ENCODE results near the gene PCSK4. TPM values are rescaled to one million over a fixed set of nuclear protein-coding genes. Genes with fewer than 3 reads are reported as not detected.
"Not testable (repeated sequence)": the region's sequence is repeated elsewhere in the genome, so short reads cannot be mapped to it uniquely, and the experiment has no call there.

Gene PCSK4
- total and polyA plus RNA-seq, 9 donors = 0.83 to 9.4 (median 1.9) TPM; not detected in 1

DNA sequence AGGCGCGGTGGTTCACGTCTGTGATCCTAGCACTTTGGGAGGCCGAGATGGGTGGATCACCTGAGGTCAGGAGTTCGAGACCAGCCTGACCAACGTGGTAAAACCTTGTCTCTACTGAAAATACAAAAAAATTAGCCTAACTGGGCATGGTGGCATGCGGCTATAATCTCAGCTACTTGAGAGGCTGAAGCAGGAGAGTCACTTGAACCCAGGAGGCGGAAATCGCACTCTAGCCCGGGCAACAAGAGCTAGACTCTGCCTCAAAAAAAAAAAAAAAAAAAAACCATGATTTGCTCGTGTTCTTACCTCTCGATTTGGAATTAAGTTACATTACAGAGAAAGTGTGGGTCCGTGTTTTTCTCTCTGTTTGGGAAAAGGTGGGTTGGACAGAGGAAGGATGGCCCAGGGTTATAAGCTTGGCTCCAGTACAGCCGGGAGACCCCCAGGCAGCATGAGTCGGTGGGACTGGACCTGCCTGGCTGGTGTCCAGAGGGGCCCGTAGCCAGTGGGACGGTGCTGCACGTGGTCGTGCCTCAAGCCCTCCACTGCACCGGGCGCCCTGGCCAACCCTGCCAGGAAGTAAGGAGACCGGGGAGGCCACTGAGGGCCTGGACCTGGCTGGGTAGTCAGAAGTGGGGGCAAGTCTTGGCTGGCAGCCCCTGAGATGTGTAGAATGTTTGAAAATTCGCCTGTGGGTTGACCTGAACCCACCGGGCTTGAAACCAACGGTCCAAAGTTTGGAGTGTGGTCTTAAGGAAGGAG lies 48.3 kb downstream of the PCSK4 start:
- no peak for TF ChIP-seq CTCF (IDR thresholded peaks at IDR 0.05)
- no peak for TF ChIP-seq EP300 (IDR thresholded peaks at IDR 0.05)
- TF ChIP-seq POLR2A (IDR thresholded peaks at IDR 0.05) = no peak
- no peaks in the 10 kb centered on the region for H3K36me3 ChIP-seq
- 72 to 78% (median 76%) methylated on average over 25 of the region's 25 CpGs for WGBS, 3 donors
- intact Hi-C loops (cut with DNase I) = loop anchor here in 2 of 4 donors (10.0 kb wide), 2 partner anchors 127 to 157 kb away; partner anchors contain the start of gene EFNA2 (in 2 of the 2)
- no peaks in the 10 kb centered on the region for H3K27me3 ChIP-seq
- peaks cover 11% of the 10 kb centered on the region for H3K4me1 ChIP-seq (ENCODE audit: insufficient read depth)
- H3K4me3 ChIP-seq = no peak overlapping the region
- H3K9me3 ChIP-seq = no peaks in the 10 kb centered on the region
- H3K27ac ChIP-seq = no peak overlapping the region
- peak in 1 of 5 donors; percentile 45 for DNase-seq

DNA sequence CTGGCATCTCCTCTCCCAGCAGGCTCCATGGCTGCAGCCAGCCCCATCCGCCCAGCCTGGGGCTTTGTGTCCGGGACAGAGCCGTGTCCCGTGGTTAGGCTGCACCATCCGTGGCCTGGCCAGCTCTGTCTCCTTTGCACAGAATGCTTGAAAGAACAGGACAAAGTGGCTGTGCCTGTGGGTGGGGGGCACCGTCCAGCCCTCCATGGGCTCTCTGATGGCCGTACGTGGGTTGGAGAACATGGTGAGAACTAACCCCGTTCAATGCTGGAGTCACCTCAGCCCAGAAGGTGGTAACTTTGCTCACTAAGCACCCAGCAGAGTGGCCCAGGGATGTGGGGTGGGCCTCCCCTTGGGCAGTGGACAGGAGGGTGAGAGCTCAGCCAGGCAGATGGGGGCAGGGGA lies 49.1 kb downstream of the PCSK4 start:
- WGBS, 3 donors = 79 to 86% (median 85%) methylated on average over 9 of the region's 9 CpGs
- TF ChIP-seq EP300 (IDR thresholded peaks at IDR 0.05) (no peak), POLR2A (IDR thresholded peaks at IDR 0.05) (no peak), CTCF (IDR thresholded peaks at IDR 0.05) (no peak)
- intact Hi-C loops (cut with DNase I) = loop anchor here in 2 of 4 donors (10.0 kb wide), 2 partner anchors 126 to 156 kb away; partner anchors contain the start of gene EFNA2 (in 2 of the 2)
- DNase-seq = peak in 1 of 5 donors; percentile 33
- H3K4me3 ChIP-seq = no peak overlapping the region
- H3K27me3 ChIP-seq = no peaks in the 10 kb centered on the region
- H3K9me3 ChIP-seq = no peaks in the 10 kb centered on the region
- H3K36me3 ChIP-seq = no peaks in the 10 kb centered on the region
- peaks cover 11% of the 10 kb centered on the region for H3K4me1 ChIP-seq (ENCODE audit: insufficient read depth)
- no peak overlapping the region for H3K27ac ChIP-seq

DNA sequence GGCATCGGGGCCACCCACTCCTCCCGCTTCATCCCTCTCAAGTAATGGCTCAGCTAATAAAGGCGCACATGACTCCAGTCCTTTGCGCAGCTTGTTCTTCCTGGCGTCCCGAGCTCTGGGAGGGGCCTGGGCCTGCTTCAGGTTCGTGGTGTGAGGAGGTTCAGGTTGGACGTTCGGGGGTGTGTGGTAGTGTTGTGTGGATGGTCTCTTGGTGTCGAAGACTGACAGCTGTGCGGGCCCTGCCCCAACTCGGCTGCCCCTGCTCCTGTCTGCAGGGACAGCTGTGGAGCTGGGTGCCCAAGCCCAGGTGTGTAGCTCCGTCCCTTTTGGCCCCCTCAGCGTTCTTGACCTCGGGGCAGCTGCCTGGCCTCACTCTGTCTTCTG lies 49.7 kb downstream of the PCSK4 start:
- intact Hi-C loops (cut with DNase I) = loop anchor here in 2 of 4 donors (10.0 kb wide), 2 partner anchors 126 to 156 kb away; partner anchors contain the start of gene EFNA2 (in 2 of the 2)
- peaks cover 11% of the 10 kb centered on the region for H3K4me1 ChIP-seq (ENCODE audit: insufficient read depth)
- no peak for TF ChIP-seq EP300 (IDR thresholded peaks at IDR 0.05)
- TF ChIP-seq POLR2A (IDR thresholded peaks at IDR 0.05) = no peak
- TF ChIP-seq CTCF (IDR thresholded peaks at IDR 0.05) = no peak
- DNase-seq = peak in 1 of 5 donors; percentile 34
- no peak overlapping the region for H3K27ac ChIP-seq
- H3K36me3 ChIP-seq = no peaks in the 10 kb centered on the region
- H3K4me3 ChIP-seq = no peak overlapping the region
- H3K27me3 ChIP-seq = no peaks in the 10 kb centered on the region
- 77 to 82% (median 80%) methylated on average over 15 of the region's 15 CpGs for WGBS, 3 donors
- no peaks in the 10 kb centered on the region for H3K9me3 ChIP-seq

DNA sequence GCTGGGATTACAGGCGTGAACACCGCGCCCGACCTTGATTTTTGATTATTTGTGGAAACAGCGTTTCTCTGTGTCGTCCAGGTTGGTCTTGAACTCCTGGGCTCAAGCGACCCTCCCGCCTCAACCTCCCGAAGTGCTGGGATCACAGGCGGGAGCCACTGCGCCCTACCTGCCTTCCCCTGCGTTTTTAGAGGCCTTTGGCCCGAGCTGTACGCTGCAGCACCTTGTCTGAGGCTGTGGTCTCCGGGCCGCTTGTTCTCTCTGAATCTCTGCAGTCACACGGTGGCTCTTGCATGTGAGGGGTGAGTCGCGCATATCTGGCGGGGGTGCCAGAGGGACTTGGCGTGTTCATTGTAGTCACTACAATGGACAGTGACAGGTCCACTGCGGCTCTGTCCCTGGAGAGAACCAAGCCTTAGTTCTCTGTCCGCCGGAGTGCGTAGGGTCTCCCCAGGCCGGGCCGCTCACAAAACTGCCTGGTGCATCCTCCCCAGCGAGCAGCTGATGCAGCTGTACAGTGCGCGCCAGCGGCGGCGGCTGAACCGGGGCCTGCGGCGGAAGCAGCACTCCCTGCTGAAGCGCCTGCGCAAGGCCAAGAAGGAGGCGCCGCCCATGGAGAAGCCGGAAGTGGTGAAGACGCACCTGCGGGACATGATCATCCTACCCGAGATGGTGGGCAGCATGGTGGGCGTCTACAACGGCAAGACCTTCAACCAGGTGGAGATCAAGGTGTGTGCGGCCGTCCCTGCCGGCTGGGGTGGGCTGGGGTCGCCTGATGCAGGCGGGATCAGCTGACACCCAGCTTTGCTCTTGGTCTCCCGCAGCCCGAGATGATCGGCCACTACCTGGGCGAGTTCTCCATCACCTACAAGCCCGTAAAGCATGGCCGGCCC lies 50.4 kb downstream of the PCSK4 start:
- not testable (repeated sequence) for H3K27ac ChIP-seq; H3K9me3 ChIP-seq; H3K36me3 ChIP-seq; H3K27me3 ChIP-seq; H3K4me1 ChIP-seq (ENCODE audit: insufficient read depth)
- peak overlapping the region; percentile 71 for H3K4me3 ChIP-seq
- intact Hi-C loops (cut with DNase I) = loop anchor here in 2 of 4 donors (10.0 kb wide), 2 partner anchors 125 to 155 kb away; partner anchors contain the start of gene EFNA2 (in 2 of the 2)
- DNase-seq = peak in 1 of 5 donors; percentile 46
- WGBS, 3 donors = 68 to 82% (median 70%) methylated on average over 56 to 57 of the region's 57 CpGs
